Globus pallidus (tissue), 1 donor: ENCODE data around the gene THRAP3.
"Not testable (repeated sequence)": the region's sequence is repeated elsewhere in the genome, so short reads cannot be mapped to it uniquely, and the experiment has no call there.

Experiments used
- DNase-seq: peaks from one replicate; pipeline ENCODE4 v3.0.0-alpha.2; 2015; ENCODE audit warnings: low spot score

Gene THRAP3

GRCh38 chr1:36247538-36247937 is 23.3 kb downstream of the THRAP3 start:
- DNase-seq, result no peak

GRCh38 chr1:36248250-36248894 is 24.1 kb downstream of the THRAP3 start:
- DNase-seq, result no peak

GRCh38 chr1:36251794-36252481 is 27.7 kb downstream of the THRAP3 start:
- DNase-seq, result no peak

GRCh38 chr1:36252482-36252824 is 28.2 kb downstream of the THRAP3 start:
- DNase-seq, result not testable (repeated sequence)

GRCh38 chr1:36253161-36253862 is 29.1 kb downstream of the THRAP3 start:
- DNase-seq, result no peak

GRCh38 chr1:36256558-36257374 is 32.5 kb downstream of the THRAP3 start:
- no peak for DNase-seq

GRCh38 chr1:36257375-36257767 is 33.1 kb downstream of the THRAP3 start:
- no peak for DNase-seq

GRCh38 chr1:36258960-36259344 is 34.7 kb downstream of the THRAP3 start:
- no peak for DNase-seq

- DNase-seq, result no peak
Observed at GRCh38 chr1:36268981-36269380, 44.7 kb downstream of the THRAP3 start.

- DNase-seq, result no peak
Observed at GRCh38 chr1:36269408-36269838, 45.2 kb downstream of the THRAP3 start.

GRCh38 chr1:36273024-36273423 is 48.8 kb downstream of the THRAP3 start:
- no peak for DNase-seq

- no peak for DNase-seq
Observed at GRCh38 chr1:36274201-36274600, 50.0 kb downstream of the THRAP3 start.

GRCh38 chr1:36276688-36277087 is 52.4 kb downstream of the THRAP3 start:
- no peak for DNase-seq

- DNase-seq, result no peak
Observed at GRCh38 chr1:36279110-36279788, 55.0 kb downstream of the THRAP3 start.

GRCh38 chr1:36279789-36280296 is 55.6 kb downstream of the THRAP3 start:
- no peak for DNase-seq

- no peak for DNase-seq
Observed at GRCh38 chr1:36284061-36284460, 59.8 kb downstream of the THRAP3 start.

GRCh38 chr1:36284517-36284916 is 60.3 kb downstream of the THRAP3 start:
- no peak for DNase-seq

- DNase-seq, result peak; percentile 80
Observed at GRCh38 chr1:36285443-36286101, 61.3 kb downstream of the THRAP3 start.

- no peak for DNase-seq
Observed at GRCh38 chr1:36286802-36287201, 62.6 kb downstream of the THRAP3 start.

GRCh38 chr1:36287595-36287994 is 63.4 kb downstream of the THRAP3 start:
- no peak for DNase-seq

- no peak for DNase-seq
Observed at GRCh38 chr1:36295390-36295789, 71.1 kb downstream of the THRAP3 start.
